ENCODE measurements around the gene CYP2R1.

DNA sequence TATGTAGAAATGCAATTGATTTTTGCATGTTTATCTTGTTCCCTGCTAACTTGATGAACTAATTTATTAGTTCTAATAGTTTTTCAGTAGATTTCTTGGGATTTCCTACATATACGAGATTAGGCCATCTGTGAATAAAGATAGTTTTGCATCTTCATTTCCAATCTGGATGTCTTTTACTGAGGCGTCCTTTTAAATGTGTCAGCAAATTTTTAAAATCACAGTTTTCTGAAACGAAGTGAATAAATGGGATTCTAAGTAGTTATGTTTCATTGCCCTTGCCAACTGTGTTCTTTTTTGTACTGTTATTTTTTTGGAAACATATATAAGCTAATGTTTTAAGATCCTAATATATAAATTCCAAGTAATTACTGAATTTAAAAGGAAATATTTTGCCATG lies 50.0 kb downstream of the CYP2R1 start:
- no peak for TF ChIP-seq EZH2 (IDR thresholded peaks at IDR 0.05; ENCODE audit: borderline replicate concordance, control insufficient read depth, low read depth, low read length)
- TF ChIP-seq ETV6 (conservative IDR thresholded peaks at IDR 0.05 in 1 of 2, IDR thresholded peaks at IDR 0.05 in 1 of 2; ENCODE audit: borderline replicate concordance in 1 of 2, low read depth in 1 of 2), result no peak

All from GM12878 (cell line).